GM12878 (cell line): ENCODE results near the gene EDNRB. TPM values are rescaled to one million over a fixed set of nuclear protein-coding genes. Genes with fewer than 3 reads are reported as not detected.

Experiments
- ATAC-seq: fragments of 200-7000 bp; cut with Tn5 transposase; 3 replicates; pipeline ENCODE4 v1.9.1; 2020; ENCODE audit warnings: mild to moderate bottlenecking, moderate library complexity
- BruUV-seq: library from RNA; stranded (reverse); fragments of 400-500 nt; replicated peaks from 2 replicates; lab custom pipeline; 2021; lab: Mats Ljungman, UMichigan
- CTCF ChIA-PET: fragments of 300-600 bp; sonication (Branson Sonifier 250); formaldehyde crosslinking; extraction: SDS; loops from one replicate; lab custom pipeline; 2021; ENCODE audit warnings: inconsistent platforms; lab: Yijun Ruan, JAX
- POLR2A ChIA-PET: fragments of 350-600 bp; formaldehyde crosslinking; extraction: SDS; loops from one replicate; lab custom pipeline; 2021; ENCODE audit warnings: inconsistent platforms; lab: Charles Lee
- RAD21 ChIA-PET: fragments of 300-600 bp; sonication (Branson Sonifier 250); formaldehyde crosslinking; loops from one replicate; lab custom pipeline; 2023; ENCODE audit warnings: antibody characterized with exemption; ENCODE audit not compliant: unreplicated experiment; lab: Charles Lee
- SMC1A ChIA-PET: fragments of 300-600 bp; sonication (Branson Sonifier 250); formaldehyde crosslinking; loops from one replicate; lab custom pipeline; 2023; ENCODE audit not compliant: unreplicated experiment, uncharacterized antibody; lab: Charles Lee
- DNase-seq: peaks from one replicate; pipeline ENCODE4 v3.0.0-alpha.2; 2011; ENCODE audit warnings: low read depth, low spot score
- FAIRE-seq: peaks from 3 replicates; lab custom pipeline; 2011; peaks lifted over from hg19 to GRCh38; lab: Jason Lieb, UNC
- H2AFZ ChIP-seq: 2 replicates; pipeline ENCODE4 v1.6.0; 2011; ENCODE audit warnings: low read depth, low read length, control low read depth; ENCODE audit not compliant: control insufficient read depth
- H3K27ac ChIP-seq: 2 replicates; pipeline ENCODE4 v1.5.1; 2011; ENCODE audit warnings: control low read depth; ENCODE audit not compliant: control insufficient read depth, insufficient read depth
- H3K27me3 ChIP-seq, 2 experiments: replicated peaks in 1 of 2; 2 replicates each; pipeline versions ENCODE4 v1.6.0 to v1.6.1; 2011; ENCODE audit warnings: low read length in 1 of 2; ENCODE audit not compliant: control insufficient read depth in 2 of 2, insufficient read depth in 2 of 2
- H3K36me3 ChIP-seq, 2 experiments: 2 replicates each; pipeline ENCODE4 v1.5.1; 2011; ENCODE audit warnings: low read length in 1 of 2; ENCODE audit not compliant: control insufficient read depth in 2 of 2, insufficient read depth in 2 of 2
- H3K4me1 ChIP-seq: 2 replicates; pipeline ENCODE4 v1.6.1; 2011; ENCODE audit warnings: mild to moderate bottlenecking, low read length, moderate library complexity, mixed read lengths; ENCODE audit not compliant: control insufficient read depth, insufficient read depth
- H3K4me2 ChIP-seq: 2 replicates; pipeline ENCODE4 v1.6.0; 2011; ENCODE audit warnings: control low read depth; ENCODE audit not compliant: control insufficient read depth, insufficient read depth
- H3K4me3 ChIP-seq: fragments of 200-600 bp; sonication (generic); 2 replicates; pipeline ENCODE4 v1.5.1; 2016
- H3K79me2 ChIP-seq: 2 replicates; pipeline ENCODE4 v1.6.0; 2011; ENCODE audit warnings: low read length; ENCODE audit not compliant: control insufficient read depth, insufficient read depth
- H3K9ac ChIP-seq: 2 replicates; pipeline ENCODE4 v1.8.0; 2011; ENCODE audit warnings: low read length, control low read depth, mixed read lengths; ENCODE audit not compliant: control insufficient read depth, insufficient read depth
- H3K9me3 ChIP-seq: replicated peaks from 3 replicates; pipeline ENCODE4 v1.5.1; 2011; ENCODE audit warnings: mild to moderate bottlenecking, low read length; ENCODE audit not compliant: control insufficient read depth, insufficient read depth
- H4K20me1 ChIP-seq: 2 replicates; pipeline ENCODE4 v1.6.0; 2011; ENCODE audit not compliant: control insufficient read depth, insufficient read depth
- CBX5 ChIP-seq: sonication (generic); IDR thresholded peaks from 2 replicates; pipeline ENCODE4 v1.6.1; 2016; ENCODE audit warnings: low read depth, moderate library complexity, mild to moderate bottlenecking, inconsistent platforms
- CUX1 ChIP-seq: IDR thresholded peaks from 2 replicates; pipeline ENCODE4 v1.6.1; 2012; ENCODE audit warnings: improper control_type of control experiment, low read depth, low read length; ENCODE audit not compliant: insufficient replicate concordance
- E2F4 ChIP-seq: IDR thresholded peaks from 2 replicates; pipeline ENCODE4 v1.6.1; 2012; ENCODE audit warnings: low read depth, low read length, improper control_type of control experiment
- HDAC6 ChIP-seq: fragments of 200-600 bp; sonication (generic); IDR thresholded peaks from one replicate; pipeline ENCODE4 v1.8.0; 2017; ENCODE audit warnings: antibody characterized with exemption; ENCODE audit not compliant: unreplicated experiment
- IKZF2 ChIP-seq, 2 experiments: fragments of 450-650 bp; IDR thresholded peaks; 2 replicates each; pipeline ENCODE4 v1.6.1; 2017; ENCODE audit warnings: mild to moderate bottlenecking in 2 of 2, moderate library complexity in 2 of 2
- IRF4 ChIP-seq: IDR thresholded peaks from 2 replicates; pipeline ENCODE4 v1.6.1; 2011; ENCODE audit warnings: low read depth, low read length
- KAT2A ChIP-seq: conservative IDR thresholded peaks from 2 replicates; pipeline ENCODE4 v1.6.1; 2011; ENCODE audit warnings: low read depth, low read length; ENCODE audit not compliant: control insufficient read depth
- MAX ChIP-seq: IDR thresholded peaks from 2 replicates; pipeline ENCODE4 v1.6.1; 2012; ENCODE audit warnings: low read depth, low read length, improper control_type of control experiment
- MYB ChIP-seq: fragments of 150-350 bp; IDR thresholded peaks from 2 replicates; pipeline ENCODE4 v1.6.1; 2014; ENCODE audit warnings: mild to moderate bottlenecking, low read depth, low read length, borderline replicate concordance
- POLR2AphosphoS2 ChIP-seq: IDR thresholded peaks from 2 replicates; pipeline ENCODE4 v1.6.1; 2011; ENCODE audit warnings: low read depth, mild to moderate bottlenecking, low read length, improper control_type of control experiment, moderate library complexity
- WGBS: methylation state at CpG from one replicate; pipeline ENCODE4 v1.1.6; 2016; ENCODE audit warnings: low lambda C conversion rate; ENCODE audit not compliant: insufficient replicate concordance, insufficient coverage; ENCODE audit errors: missing lambda C conversion rate; 5-methylcytosine and 5-hydroxymethylcytosine counted together
- in situ Hi-C: fragments of 300-500 bp; cut with MboI; formaldehyde crosslinking; loops from 9 replicates; pipeline ENCODE4 v1.14.3; 2018; ENCODE audit warnings: mixed read lengths
- intact Hi-C: fragments of 100-400 bp; cut with micrococcal nuclease; formaldehyde crosslinking; loops from one replicate; pipeline ENCODE4 v1.14.2; 2022; ENCODE audit not compliant: unreplicated experiment
- polyA plus RNA-seq, 11 experiments: library from polyadenylated mRNA; depleted of rRNA in 4 of 11; unstranded in 6 of 11; stranded (reverse) in 5 of 11; fragments of >200 nt; fragmentation: Nextera tagmentation in 4 of 11; fragmentation: Illumina TruSeq in 1 of 11; extraction: Ambion mirVana in 4 of 11; extraction: Trizol in 1 of 11; gene quantifications; 1 replicate in 1 of 11; 2 replicates in 10 of 11; pipeline versions ENCODE4 v1.2.1 to v1.2.3, GENCODE V29; 2011 to 2016; ENCODE audit warnings: inconsistent platforms in 2 of 11, missing spikeins in 2 of 11, low read depth in 1 of 11
- total RNA-seq, 4 experiments: library from RNA; depleted of rRNA in 3 of 4; stranded (reverse); fragments of >200 nt in 3 of 4; fragmentation: Illumina TruSeq in 1 of 4; extraction: Trizol in 1 of 4; gene quantifications; 2 replicates each; pipeline versions ENCODE4 v1.2.1 to v1.2.3, GENCODE V29; 2013 to 2021

The EDNRB gene
- total and polyA plus RNA-seq, 10 of the 15 experiments (the other 5 are each of a cell fraction or from before 2014, with no cell fraction given): not detected

GRCh38 chr13:77861741-77862140 is 56.9 kb downstream of the EDNRB start:
- DNase-seq (no peak), ATAC-seq (no peak), FAIRE-seq (no peak)
- Histone ChIP-seq H3K4me3 (no peak overlapping the region), H2AFZ (no peak overlapping the region), H3K4me1 (no peaks in the 10 kb centered on the region), H3K36me3 (no peaks in the 10 kb centered on the region), H3K79me2 (no peaks in the 10 kb centered on the region), H3K27ac (no peak overlapping the region), H3K27me3 (no peaks in the 10 kb centered on the region), H3K9me3 (no peaks in the 10 kb centered on the region), H4K20me1 (no peaks in the 10 kb centered on the region), H3K9ac (no peak overlapping the region), H3K4me2 (no peak overlapping the region)
- TF ChIP-seq IRF4 (no peak), HDAC6 (no peak), MYB (no peak), E2F4 (no peak), MAX (no peak), KAT2A (no peak), POLR2AphosphoS2 (no peak), CBX5 (no peak), CUX1 (no peak), IKZF2 (IDR thresholded peaks at IDR 0.05) (no peak)
- intact Hi-C loops: no loop called here
- ChIA-PET RAD21 (no interaction called here), CTCF (no interaction called here), POLR2A (no interaction called here), SMC1A (interaction anchor here (0.6 kb wide), 1 partner anchor 16 kb away, joined by 3 read pairs; no protein-coding TSS in a partner anchor)
- in situ Hi-C loops: no loop called here
- WGBS: 24% methylated on average over 3 of the region's 3 CpGs
- no TSS peak for BruUV-seq
